Measurements from ENCODE around the gene TNS1.

DNA sequence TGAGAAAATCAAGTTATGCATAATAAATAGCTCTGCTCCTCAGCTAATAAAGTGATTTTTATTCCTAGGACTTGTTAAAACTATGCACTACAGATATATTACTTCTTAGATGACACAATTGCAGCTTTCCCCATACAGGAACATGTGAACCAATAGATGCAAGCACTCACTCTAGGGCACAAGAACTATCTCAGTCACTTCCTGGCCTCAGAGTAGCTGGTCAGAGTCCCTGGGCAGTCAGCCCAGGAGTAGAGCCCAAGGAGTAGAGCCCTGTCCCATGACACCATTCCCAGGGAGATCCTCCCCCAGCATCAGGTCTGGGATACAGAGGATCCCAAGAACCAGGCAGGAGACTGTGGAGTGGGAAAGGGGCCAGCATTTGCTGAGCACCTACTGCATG is 2.7 kb downstream of the TNS1 start:
- TF ChIP-seq MLX (CRISPR knock-in tag; IDR thresholded peaks at IDR 0.05): no peak
- no peak for TF ChIP-seq GRHL2 (CRISPR knock-in tag; IDR thresholded peaks at IDR 0.05; ENCODE audit: insufficient replicate concordance, severe bottlenecking)
- no peak for TF ChIP-seq CTCF (IDR thresholded peaks at IDR 0.05)
- TF ChIP-seq, protein P1, sequence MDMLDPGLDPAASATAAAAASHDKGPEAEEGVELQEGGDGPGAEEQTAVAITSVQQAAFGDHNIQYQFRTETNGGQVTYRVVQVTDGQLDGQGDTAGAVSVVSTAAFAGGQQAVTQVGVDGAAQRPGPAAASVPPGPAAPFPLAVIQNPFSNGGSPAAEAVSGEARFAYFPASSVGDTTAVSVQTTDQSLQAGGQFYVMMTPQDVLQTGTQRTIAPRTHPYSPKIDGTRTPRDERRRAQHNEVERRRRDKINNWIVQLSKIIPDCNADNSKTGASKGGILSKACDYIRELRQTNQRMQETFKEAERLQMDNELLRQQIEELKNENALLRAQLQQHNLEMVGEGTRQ (CRISPR knock-in tag; IDR thresholded peaks at IDR 0.05): no peak
- TF ChIP-seq CREB1 (CRISPR knock-in tag; IDR thresholded peaks at IDR 0.05): no peak
- no peak for TF ChIP-seq ATF3 (CRISPR knock-in tag; conservative IDR thresholded peaks at IDR 0.05)
- TF ChIP-seq, protein P2, sequence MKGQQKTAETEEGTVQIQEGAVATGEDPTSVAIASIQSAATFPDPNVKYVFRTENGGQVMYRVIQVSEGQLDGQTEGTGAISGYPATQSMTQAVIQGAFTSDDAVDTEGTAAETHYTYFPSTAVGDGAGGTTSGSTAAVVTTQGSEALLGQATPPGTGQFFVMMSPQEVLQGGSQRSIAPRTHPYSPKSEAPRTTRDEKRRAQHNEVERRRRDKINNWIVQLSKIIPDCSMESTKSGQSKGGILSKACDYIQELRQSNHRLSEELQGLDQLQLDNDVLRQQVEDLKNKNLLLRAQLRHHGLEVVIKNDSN (CRISPR knock-in tag; IDR thresholded peaks at IDR 0.05): no peak
- TF ChIP-seq, protein P3, sequence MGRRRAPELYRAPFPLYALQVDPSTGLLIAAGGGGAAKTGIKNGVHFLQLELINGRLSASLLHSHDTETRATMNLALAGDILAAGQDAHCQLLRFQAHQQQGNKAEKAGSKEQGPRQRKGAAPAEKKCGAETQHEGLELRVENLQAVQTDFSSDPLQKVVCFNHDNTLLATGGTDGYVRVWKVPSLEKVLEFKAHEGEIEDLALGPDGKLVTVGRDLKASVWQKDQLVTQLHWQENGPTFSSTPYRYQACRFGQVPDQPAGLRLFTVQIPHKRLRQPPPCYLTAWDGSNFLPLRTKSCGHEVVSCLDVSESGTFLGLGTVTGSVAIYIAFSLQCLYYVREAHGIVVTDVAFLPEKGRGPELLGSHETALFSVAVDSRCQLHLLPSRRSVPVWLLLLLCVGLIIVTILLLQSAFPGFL (CRISPR knock-in tag; IDR thresholded peaks at IDR 0.05; ENCODE audit: borderline replicate concordance): no peak
- TF ChIP-seq TP53 (CRISPR knock-in tag; IDR thresholded peaks at IDR 0.05): no peak

Data from WTC11 (cell line).